Astrocyte (in vitro differentiated cells and primary cell): ENCODE data around the gene SLCO3A1.

Source experiments
- CTCF ChIP-seq: IDR thresholded peaks from 2 replicates; pipeline ENCODE4 v1.5.1; 2011; ENCODE audit warnings: low read depth, mild to moderate bottlenecking, inconsistent platforms, low read length, moderate library complexity; ENCODE audit not compliant: insufficient read depth
- EZH2 ChIP-seq: IDR thresholded peaks from 2 replicates; pipeline ENCODE4 v1.6.1; 2012; ENCODE audit warnings: mild to moderate bottlenecking, low read length, inconsistent platforms; ENCODE audit not compliant: insufficient read depth

- TF ChIP-seq CTCF, result no peak
- no peak for TF ChIP-seq EZH2
Observed at GRCh38 chr15:91853511-91853947, at the start of gene SLCO3A1.
